B cell (primary cell): ENCODE results near the gene SLC2A13.

Source experiments
- EZH2 ChIP-seq: IDR thresholded peaks from 2 replicates; pipeline ENCODE4 v1.6.1; 2012; ENCODE audit warnings: borderline replicate concordance, low read depth, mild to moderate bottlenecking, moderate library complexity, low read length; ENCODE audit not compliant: insufficient read depth, poor library complexity, severe bottlenecking
- TF ChIP-seq, protein P1 (sequence below): fragments of 200-600 bp; IDR thresholded peaks from one replicate; pipeline ENCODE4 v1.8.0; 2022; ENCODE audit warnings: antibody characterized with exemption, mild to moderate bottlenecking

- TF ChIP-seq, protein P1, sequence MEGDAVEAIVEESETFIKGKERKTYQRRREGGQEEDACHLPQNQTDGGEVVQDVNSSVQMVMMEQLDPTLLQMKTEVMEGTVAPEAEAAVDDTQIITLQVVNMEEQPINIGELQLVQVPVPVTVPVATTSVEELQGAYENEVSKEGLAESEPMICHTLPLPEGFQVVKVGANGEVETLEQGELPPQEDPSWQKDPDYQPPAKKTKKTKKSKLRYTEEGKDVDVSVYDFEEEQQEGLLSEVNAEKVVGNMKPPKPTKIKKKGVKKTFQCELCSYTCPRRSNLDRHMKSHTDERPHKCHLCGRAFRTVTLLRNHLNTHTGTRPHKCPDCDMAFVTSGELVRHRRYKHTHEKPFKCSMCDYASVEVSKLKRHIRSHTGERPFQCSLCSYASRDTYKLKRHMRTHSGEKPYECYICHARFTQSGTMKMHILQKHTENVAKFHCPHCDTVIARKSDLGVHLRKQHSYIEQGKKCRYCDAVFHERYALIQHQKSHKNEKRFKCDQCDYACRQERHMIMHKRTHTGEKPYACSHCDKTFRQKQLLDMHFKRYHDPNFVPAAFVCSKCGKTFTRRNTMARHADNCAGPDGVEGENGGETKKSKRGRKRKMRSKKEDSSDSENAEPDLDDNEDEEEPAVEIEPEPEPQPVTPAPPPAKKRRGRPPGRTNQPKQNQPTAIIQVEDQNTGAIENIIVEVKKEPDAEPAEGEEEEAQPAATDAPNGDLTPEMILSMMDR: no peak
- TF ChIP-seq EZH2: no peak
Measured at GRCh38 chr12:39873065-39873464, 232.8 kb downstream of the SLC2A13 start.
